ENCODE results near the gene UCHL5. TPM values are rescaled to one million over a fixed set of nuclear protein-coding genes. Genes with fewer than 3 reads are reported as not detected.

The UCHL5 gene
- total RNA-seq, 2 donors from 2014 or later, result 18.9 to 32.9 TPM

DNA sequence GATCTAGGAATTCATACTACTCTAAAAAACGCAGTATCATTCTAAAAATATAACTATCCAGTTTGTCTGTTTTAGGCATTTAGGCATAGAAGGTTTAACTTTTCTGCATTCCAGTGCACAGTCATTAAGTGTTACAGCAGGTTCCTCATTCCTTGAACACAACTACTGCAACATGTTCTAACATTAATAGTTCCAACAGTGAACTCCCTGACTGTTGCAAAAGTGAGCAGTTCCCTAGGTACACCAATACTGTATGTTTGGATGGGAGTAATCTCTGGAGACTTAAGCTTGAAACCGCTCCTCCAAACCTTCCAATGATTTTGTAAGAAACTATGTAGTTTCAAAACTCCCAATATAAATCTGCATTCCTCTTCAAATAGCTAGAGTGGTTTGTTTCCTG is 46.2 kb downstream of the UCHL5 start:
- no peak for TF ChIP-seq CTCF (IDR thresholded peaks at IDR 0.05)
- Histone ChIP-seq H3K4me3 (no peak overlapping the region), H3K27ac (peak overlapping the region in 1 of 2 donors; percentile 52)

DNA sequence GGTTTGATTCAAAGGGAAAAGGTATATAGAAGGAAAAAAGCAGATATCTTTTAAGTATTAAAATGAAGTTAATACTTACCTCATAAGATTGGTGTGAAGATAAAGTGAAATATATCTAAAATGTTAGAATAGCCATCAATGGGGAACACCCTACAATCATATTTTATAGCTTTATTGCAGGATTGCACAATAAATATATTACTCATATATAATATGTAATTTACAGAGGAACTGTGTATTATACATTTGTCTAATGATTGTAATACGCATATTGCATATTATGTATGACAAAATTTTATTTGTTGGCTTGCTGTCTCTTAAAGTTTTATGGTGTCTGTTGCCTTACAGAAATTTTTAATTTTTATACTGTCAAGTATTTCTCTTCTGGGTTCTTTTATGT is 47.8 kb downstream of the UCHL5 start:
- no peak overlapping the region for H3K4me3 ChIP-seq
- no peak for DNase-seq (ENCODE audit: low spot score)
- no peaks in the 10 kb centered on the region for H3K4me1 ChIP-seq
- no peaks in the 10 kb centered on the region for H3K9me3 ChIP-seq
- no peak for TF ChIP-seq CTCF (IDR thresholded peaks at IDR 0.05)
- H3K27me3 ChIP-seq, result no peaks in the 10 kb centered on the region
- no peaks in the 10 kb centered on the region for H3K36me3 ChIP-seq
- H3K27ac ChIP-seq, result no peak overlapping the region

More for the DNA sequence above, 46.2 kb downstream of the UCHL5 start:
- H3K36me3 ChIP-seq, result no peaks in the 10 kb centered on the region
- no peaks in the 10 kb centered on the region for H3K27me3 ChIP-seq
- DNase-seq (ENCODE audit: low spot score), result no peak
- H3K9me3 ChIP-seq, result no peaks in the 10 kb centered on the region
- no peaks in the 10 kb centered on the region for H3K4me1 ChIP-seq

- H3K27me3 ChIP-seq, result no peaks in the 10 kb centered on the region
- no peak for DNase-seq (ENCODE audit: low spot score)
- H3K36me3 ChIP-seq, result no peaks in the 10 kb centered on the region
- no peaks in the 10 kb centered on the region for H3K4me1 ChIP-seq
- no peak overlapping the region for H3K4me3 ChIP-seq
- TF ChIP-seq CTCF (IDR thresholded peaks at IDR 0.05), result no peak
- no peak overlapping the region for H3K27ac ChIP-seq
- no peaks in the 10 kb centered on the region for H3K9me3 ChIP-seq
These were observed 49.7 kb downstream of the UCHL5 start for GRCh38 chr1:193009501-193009900.

GRCh38 chr1:193005785-193006184 is 53.4 kb downstream of the UCHL5 start:
- Histone ChIP-seq H3K36me3 (no peaks in the 10 kb centered on the region), H3K27ac (no peak overlapping the region), H3K4me1 (no peaks in the 10 kb centered on the region), H3K4me3 (no peak overlapping the region), H3K27me3 (no peaks in the 10 kb centered on the region), H3K9me3 (peaks cover 0 to 6% of the 10 kb centered on the region in 2 donors)
- no peak for DNase-seq (ENCODE audit: low spot score)
- TF ChIP-seq CTCF (IDR thresholded peaks at IDR 0.05), result no peak

DNA sequence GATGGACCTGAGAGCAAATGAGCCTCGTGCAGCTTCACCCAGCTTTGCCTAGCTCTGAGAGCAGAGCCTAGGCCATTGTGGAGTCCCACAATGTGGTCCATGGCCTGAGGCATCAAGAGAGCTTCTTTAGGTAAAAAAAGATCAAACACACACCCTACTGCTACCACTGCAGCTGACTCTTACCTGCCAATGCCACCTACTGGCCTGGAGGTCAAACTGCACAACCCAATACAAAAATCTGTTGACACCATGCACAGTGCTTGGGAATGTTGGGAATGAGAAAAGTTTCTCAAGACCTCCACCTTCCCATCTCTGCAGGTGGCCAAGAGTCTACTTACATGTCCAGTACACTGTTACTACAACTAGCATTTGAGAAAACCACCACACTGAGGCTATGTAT is 60.6 kb downstream of the UCHL5 start:
- no peak overlapping the region for H3K4me3 ChIP-seq
- H3K36me3 ChIP-seq, result no peaks in the 10 kb centered on the region
- H3K27me3 ChIP-seq, result no peaks in the 10 kb centered on the region
- TF ChIP-seq CTCF (IDR thresholded peaks at IDR 0.05), result peak in 1 of 2 donors; percentile 26
- no peak overlapping the region for H3K27ac ChIP-seq
- no peak for DNase-seq (ENCODE audit: low spot score)
- H3K9me3 ChIP-seq, result no peaks in the 10 kb centered on the region
- H3K4me1 ChIP-seq, result no peaks in the 10 kb centered on the region

DNA sequence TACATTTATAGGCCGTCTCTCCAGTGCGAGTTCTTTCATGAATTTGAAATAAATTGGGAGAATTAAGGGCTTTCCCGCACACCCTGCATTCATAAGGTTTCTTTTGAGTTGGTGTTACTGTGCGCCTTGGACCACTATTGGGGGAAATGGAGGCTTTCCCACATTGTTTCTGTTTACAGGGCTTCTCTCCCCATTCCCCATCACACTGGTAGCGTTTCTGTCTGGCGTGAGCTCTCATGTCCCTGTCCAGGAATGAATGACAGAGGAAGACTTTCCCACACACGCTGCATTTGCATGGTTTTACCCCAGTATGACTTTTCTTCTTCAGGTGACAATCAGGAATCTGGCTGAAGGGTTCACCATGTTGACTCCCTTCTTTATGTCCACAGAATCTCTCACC is 65.0 kb downstream of the UCHL5 start:
- Histone ChIP-seq H3K27ac (no peak overlapping the region), H3K4me1 (no peaks in the 10 kb centered on the region), H3K4me3 (no peak overlapping the region), H3K27me3 (no peaks in the 10 kb centered on the region), H3K36me3 (no peaks in the 10 kb centered on the region), H3K9me3 (no peaks in the 10 kb centered on the region)
- no peak for TF ChIP-seq CTCF (IDR thresholded peaks at IDR 0.05)
- DNase-seq (ENCODE audit: low spot score), result no peak
